OCI-LY3 (cell line): ENCODE measurements around the gene JPH4.

ENCODE experiments used
- H2AFZ ChIP-seq: fragments of 200-600, 300-600 bp; shearing (Covaris generic); 2 replicates; pipeline ENCODE4 v1.6.0; 2014; ENCODE audit warnings: antibody characterized with exemption, low read depth, low read length
- H3K27ac ChIP-seq: fragments of 200-600, 300-600 bp; sonication (generic); 2 replicates; pipeline ENCODE4 v1.5.1; 2014; ENCODE audit warnings: mild to moderate bottlenecking, low read length, moderate library complexity, mixed read lengths
- H3K27me3 ChIP-seq: fragments of 200-600, 300-600 bp; sonication (generic); 2 replicates; pipeline ENCODE4 v1.6.1; 2014; ENCODE audit warnings: low read depth, low read length, mixed read lengths
- H3K36me3 ChIP-seq: fragments of 200-600, 300-600 bp; sonication (generic); replicated peaks from 2 replicates; pipeline ENCODE3; 2014; ENCODE audit warnings: low read depth, low read length, mixed read lengths
- H3K4me1 ChIP-seq: fragments of 300-600, 200-600 bp; sonication (generic); 2 replicates; pipeline ENCODE4 v1.6.1; 2014; ENCODE audit warnings: low read length, mixed read lengths
- H3K4me2 ChIP-seq: fragments of 200-600, 300-600 bp; sonication (generic); 2 replicates; pipeline ENCODE4 v1.6.1; 2014; ENCODE audit warnings: low read length, mixed read lengths
- H3K4me3 ChIP-seq: fragments of 300-600, 200-600 bp; sonication (generic); 2 replicates; pipeline ENCODE4 v1.5.1; 2014; ENCODE audit warnings: antibody characterized with exemption, mild to moderate bottlenecking, low read length, moderate library complexity
- H3K79me2 ChIP-seq: fragments of 300-600, 200-600 bp; shearing (Covaris generic); 2 replicates; pipeline ENCODE4 v1.6.1; 2014; ENCODE audit warnings: mild to moderate bottlenecking, low read length, mixed read lengths
- H3K9ac ChIP-seq: fragments of 300-600, 200-600 bp; shearing (Covaris generic); 2 replicates; pipeline ENCODE4 v1.6.0; 2014; ENCODE audit warnings: mild to moderate bottlenecking, low read length, moderate library complexity
- H3K9me3 ChIP-seq: fragments of 200-600, 300-600 bp; shearing (Covaris generic); 2 replicates; pipeline ENCODE4 v1.6.1; 2014; ENCODE audit warnings: low read length, mixed read lengths; ENCODE audit not compliant: insufficient read depth
- H4K20me1 ChIP-seq: fragments of 200-600, 300-600 bp; sonication (generic); 2 replicates; pipeline ENCODE4 v1.6.1; 2016; ENCODE audit warnings: low read length, mixed read lengths; ENCODE audit not compliant: insufficient read depth
- EZH2phosphoT487 ChIP-seq: fragments of 200-600 bp; shearing (Covaris generic); IDR thresholded peaks from 2 replicates; pipeline ENCODE4 v1.6.1; 2018; ENCODE audit warnings: antibody characterized with exemption, mixed run types, low read depth
- TF ChIP-seq, protein P1 (sequence below): fragments of 200-600, 300-600 bp; sonication (generic); IDR thresholded peaks from 2 replicates; pipeline ENCODE4 v1.5.1; 2014; ENCODE audit warnings: antibody characterized with exemption, low read length, low read depth

The JPH4 gene

DNA sequence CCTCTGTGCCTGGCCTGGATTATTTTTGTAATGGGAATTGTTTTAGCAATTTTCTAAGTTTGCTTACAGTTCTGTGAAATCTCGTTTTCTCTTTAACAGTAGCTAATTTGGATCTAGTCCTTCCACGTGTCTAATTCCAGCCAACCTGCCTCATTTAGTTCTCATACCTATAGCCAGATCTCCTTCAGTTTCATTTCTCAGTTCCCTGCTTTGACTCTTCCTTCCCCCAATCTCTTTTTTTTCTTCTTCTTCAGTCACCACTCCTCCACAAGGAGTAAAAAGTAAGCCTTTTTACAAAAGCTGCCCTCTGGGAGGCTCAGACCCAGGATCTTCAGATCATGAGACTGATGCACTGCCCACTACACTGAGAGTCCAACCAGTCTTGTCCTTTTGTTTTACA lies 21.1 kb downstream of the JPH4 start:
- no peak for TF ChIP-seq EZH2phosphoT487
- TF ChIP-seq, protein P1, sequence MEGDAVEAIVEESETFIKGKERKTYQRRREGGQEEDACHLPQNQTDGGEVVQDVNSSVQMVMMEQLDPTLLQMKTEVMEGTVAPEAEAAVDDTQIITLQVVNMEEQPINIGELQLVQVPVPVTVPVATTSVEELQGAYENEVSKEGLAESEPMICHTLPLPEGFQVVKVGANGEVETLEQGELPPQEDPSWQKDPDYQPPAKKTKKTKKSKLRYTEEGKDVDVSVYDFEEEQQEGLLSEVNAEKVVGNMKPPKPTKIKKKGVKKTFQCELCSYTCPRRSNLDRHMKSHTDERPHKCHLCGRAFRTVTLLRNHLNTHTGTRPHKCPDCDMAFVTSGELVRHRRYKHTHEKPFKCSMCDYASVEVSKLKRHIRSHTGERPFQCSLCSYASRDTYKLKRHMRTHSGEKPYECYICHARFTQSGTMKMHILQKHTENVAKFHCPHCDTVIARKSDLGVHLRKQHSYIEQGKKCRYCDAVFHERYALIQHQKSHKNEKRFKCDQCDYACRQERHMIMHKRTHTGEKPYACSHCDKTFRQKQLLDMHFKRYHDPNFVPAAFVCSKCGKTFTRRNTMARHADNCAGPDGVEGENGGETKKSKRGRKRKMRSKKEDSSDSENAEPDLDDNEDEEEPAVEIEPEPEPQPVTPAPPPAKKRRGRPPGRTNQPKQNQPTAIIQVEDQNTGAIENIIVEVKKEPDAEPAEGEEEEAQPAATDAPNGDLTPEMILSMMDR, result no peak
- Histone ChIP-seq H3K27ac (peak overlapping the region; percentile 67), H3K4me2 (peak overlapping the region; percentile 99), H3K9ac (peak overlapping the region; percentile 91), H3K4me3 (peak overlapping the region; percentile 97), H3K79me2 (peaks cover 29% of the 10 kb centered on the region), H3K9me3 (no peaks in the 10 kb centered on the region), H3K36me3 (peaks cover 37% of the 10 kb centered on the region), H4K20me1 (no peaks in the 10 kb centered on the region), H3K4me1 (peaks cover 17% of the 10 kb centered on the region), H2AFZ (no peak overlapping the region), H3K27me3 (no peaks in the 10 kb centered on the region)

DNA sequence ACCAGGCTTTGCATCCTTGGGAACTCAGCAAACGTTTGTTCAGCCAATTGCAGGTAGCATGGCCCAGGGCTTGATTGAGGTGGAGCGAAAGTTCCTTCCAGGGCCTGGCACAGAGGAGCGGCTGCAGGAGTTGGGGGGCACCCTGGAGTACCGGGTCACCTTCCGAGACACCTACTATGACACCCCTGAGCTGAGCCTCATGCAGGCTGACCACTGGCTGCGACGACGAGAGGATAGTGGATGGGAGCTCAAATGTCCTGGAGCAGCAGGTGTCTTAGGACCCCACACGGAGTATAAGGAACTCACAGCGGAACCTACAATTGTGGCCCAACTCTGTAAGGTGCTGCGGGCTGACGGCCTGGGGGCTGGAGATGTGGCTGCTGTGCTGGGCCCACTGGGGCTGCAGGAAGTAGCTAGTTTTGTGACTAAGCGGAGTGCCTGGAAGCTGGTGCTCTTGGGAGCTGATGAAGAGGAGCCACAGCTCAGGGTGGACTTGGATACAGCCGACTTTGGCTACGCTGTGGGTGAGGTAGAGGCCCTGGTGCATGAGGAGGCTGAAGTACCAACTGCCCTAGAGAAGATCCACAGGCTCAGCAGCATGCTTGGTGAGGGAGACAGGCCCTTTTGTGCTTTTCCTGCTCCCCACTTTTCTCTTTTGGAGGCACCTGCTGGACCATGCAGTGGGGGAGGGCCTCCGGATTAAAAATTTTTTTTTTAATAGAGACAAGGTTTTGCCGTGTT lies 21.7 kb downstream of the JPH4 start:
- peak overlapping the region; percentile 67 for H3K27ac ChIP-seq
- peaks cover 32% of the 10 kb centered on the region for H3K36me3 ChIP-seq
- TF ChIP-seq, protein P1, result no peak
- TF ChIP-seq EZH2phosphoT487, result no peak
- no peaks in the 10 kb centered on the region for H4K20me1 ChIP-seq
- peak overlapping the region; percentile 99 for H3K4me2 ChIP-seq
- no peaks in the 10 kb centered on the region for H3K9me3 ChIP-seq
- peaks cover 19% of the 10 kb centered on the region for H3K4me1 ChIP-seq
- no peaks in the 10 kb centered on the region for H3K27me3 ChIP-seq
- peak overlapping the region; percentile 70; the same call in 1 of the 2 replicates for H2AFZ ChIP-seq
- H3K79me2 ChIP-seq, result peaks cover 29% of the 10 kb centered on the region
- H3K9ac ChIP-seq, result peak overlapping the region; percentile 91
- H3K4me3 ChIP-seq, result peak overlapping the region; percentile 97

DNA sequence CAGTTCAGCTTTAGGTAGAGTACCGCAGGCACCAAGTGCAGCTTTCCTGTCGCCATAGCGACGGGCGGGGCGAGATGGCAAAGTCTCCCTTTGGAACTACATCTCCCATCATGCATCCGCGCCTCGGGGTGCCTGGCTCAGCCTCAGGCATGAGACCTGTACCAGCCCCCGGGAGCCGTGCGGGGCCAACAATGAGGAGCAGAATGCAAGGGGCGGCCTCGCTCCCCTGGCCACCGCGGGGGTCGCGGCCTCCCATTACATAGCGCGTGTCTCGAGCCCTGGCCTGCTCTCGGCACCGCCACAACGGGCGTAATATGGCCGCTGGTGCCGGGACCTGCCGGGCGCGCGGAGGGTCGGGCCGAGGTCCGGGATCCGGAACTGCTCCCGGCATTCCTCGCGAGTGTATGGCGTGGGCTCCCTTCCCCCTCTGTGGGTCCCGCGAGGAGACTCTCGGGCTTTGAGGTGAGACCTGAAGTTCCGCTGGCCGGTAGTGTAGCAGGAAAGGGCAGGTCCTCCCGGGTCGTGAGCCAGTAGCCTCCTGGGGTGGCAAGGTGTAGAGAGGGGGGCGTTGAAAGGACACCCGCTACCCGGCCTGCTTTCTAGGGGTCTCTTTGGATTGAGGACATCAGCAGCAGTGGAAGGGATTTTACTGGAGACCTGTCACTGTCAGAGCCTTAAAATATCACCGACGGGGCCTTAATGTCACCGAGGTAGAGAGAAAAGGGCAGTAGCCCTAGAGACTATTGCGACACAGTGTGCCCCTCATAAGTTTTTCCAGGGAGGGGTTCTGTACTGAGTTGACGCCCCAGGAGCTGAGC lies 22.5 kb downstream of the JPH4 start, which contains the start of gene THTPA:
TSS of gene THTPA (plus strand) at position 390 of the 818 bp plus-strand sequence. CDS start 487 bp downstream, outside the sequence.
- H4K20me1 ChIP-seq, result no peaks in the 10 kb centered on the region
- H2AFZ ChIP-seq, result peak within 1 kb of the TSS; percentile 70
- peak within 1 kb of the TSS; percentile 97 for H3K4me3 ChIP-seq
- peaks cover 20% of the 10 kb centered on the region for H3K4me1 ChIP-seq
- TF ChIP-seq, protein P1, result no peak
- no peak for TF ChIP-seq EZH2phosphoT487
- peak within 1 kb of the TSS; percentile 99 for H3K4me2 ChIP-seq
- H3K36me3 ChIP-seq, result peaks cover 24% of the 10 kb centered on the region
- H3K9ac ChIP-seq, result peak within 1 kb of the TSS; percentile 91
- H3K27me3 ChIP-seq, result no peaks in the 10 kb centered on the region
- peak within 1 kb of the TSS; percentile 67 for H3K27ac ChIP-seq
- H3K9me3 ChIP-seq, result no peaks in the 10 kb centered on the region
- peaks cover 29% of the 10 kb centered on the region for H3K79me2 ChIP-seq

DNA sequence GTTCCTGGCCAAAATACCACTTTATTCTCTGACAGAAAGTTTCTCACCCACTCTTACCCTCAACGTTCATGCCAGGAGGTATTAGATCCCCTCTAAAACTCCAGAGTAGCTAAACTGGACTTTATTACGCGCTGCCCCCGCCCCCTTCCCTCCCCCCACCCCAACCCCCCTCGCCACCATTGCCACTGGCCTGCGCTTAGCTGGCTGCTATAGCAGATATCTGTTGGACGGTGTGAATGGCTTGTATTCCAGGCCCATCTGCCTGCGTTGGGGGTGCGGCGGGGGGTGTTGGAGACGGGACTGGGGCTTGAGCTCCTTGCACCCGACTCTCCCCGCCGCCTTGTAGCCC lies 23.1 kb downstream of the JPH4 start:
- Histone ChIP-seq H3K36me3 (peaks cover 22% of the 10 kb centered on the region), H3K4me3 (peak overlapping the region; percentile 97), H3K27me3 (no peaks in the 10 kb centered on the region), H2AFZ (peak overlapping the region; percentile 70), H3K4me2 (peak overlapping the region; percentile 99), H4K20me1 (no peaks in the 10 kb centered on the region), H3K9me3 (no peaks in the 10 kb centered on the region), H3K27ac (no peak overlapping the region), H3K79me2 (peaks cover 35% of the 10 kb centered on the region), H3K4me1 (peaks cover 24% of the 10 kb centered on the region), H3K9ac (peak overlapping the region; percentile 91)
- TF ChIP-seq, protein P1, result no peak
- no peak for TF ChIP-seq EZH2phosphoT487
